Measurements from ENCODE around the gene NDUFC2. TPM values are rescaled to one million over a fixed set of nuclear protein-coding genes. Genes with fewer than 3 reads are reported as not detected.
A peak's percentile ranks its signal among the peaks of the same experiment; 100 is the strongest.

NDUFC2 gene
- polyA plus RNA-seq, 1 donor from 2014 or later: 269 TPM

DNA sequence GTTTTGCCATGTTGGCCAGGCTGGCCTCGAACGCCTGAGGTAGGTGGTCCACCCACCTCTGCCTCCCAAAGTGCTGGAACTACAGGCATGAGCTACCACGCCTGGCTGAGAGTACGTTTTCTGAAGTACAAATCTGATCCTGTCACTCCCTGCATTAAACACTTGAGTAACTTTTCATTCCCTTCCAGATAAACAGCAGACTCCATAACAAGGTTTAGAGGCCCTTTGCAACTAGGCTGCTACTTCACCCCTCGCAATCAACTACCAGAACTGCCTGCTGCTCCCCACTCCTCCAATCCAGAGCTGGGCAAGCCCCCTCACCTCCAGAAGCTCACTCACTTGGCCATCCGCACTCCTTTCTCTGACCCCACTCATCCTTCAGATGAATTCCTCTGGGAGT is 58.1 kb downstream of the NDUFC2 start:
- Histone ChIP-seq H3K4me2 (ENCODE audit: low read length) (no peak overlapping the region), H4K20me1 (ENCODE audit: insufficient read depth) (no peaks in the 10 kb centered on the region), H3K79me2 (replicated peaks; ENCODE audit: insufficient read depth, low read length) (no peaks in the 10 kb centered on the region), H3F3A (ENCODE audit: insufficient read depth, low read length, poor library complexity, severe bottlenecking) (no peaks in the 10 kb centered on the region), H3K27ac (ENCODE audit: low read length) (no peak overlapping the region), H3K9ac (ENCODE audit: low read length) (no peak overlapping the region), H3K36me3 (ENCODE audit: insufficient read depth, low read length) (no peaks in the 10 kb centered on the region), H3K27me3 (ENCODE audit: insufficient read depth, low read depth, low read length) (peaks cover 10% of the 10 kb centered on the region), H3K9me3 (ENCODE audit: low read length) (no peaks in the 10 kb centered on the region), H3K4me3 (ENCODE audit: low read length) (no peak overlapping the region), H2AFZ (ENCODE audit: low read depth, low read length) (no peak overlapping the region), H3K9me2 (ENCODE audit: insufficient read depth, low read length) (no peaks in the 10 kb centered on the region)
- no peak for TF ChIP-seq RAD21 (conservative IDR thresholded peaks at IDR 0.05)
- no peak for TF ChIP-seq SMC3 (conservative IDR thresholded peaks at IDR 0.05; ENCODE audit: poor library complexity)
- TF ChIP-seq EP300 (conservative IDR thresholded peaks at IDR 0.05; ENCODE audit: poor library complexity, severe bottlenecking): no peak

DNA sequence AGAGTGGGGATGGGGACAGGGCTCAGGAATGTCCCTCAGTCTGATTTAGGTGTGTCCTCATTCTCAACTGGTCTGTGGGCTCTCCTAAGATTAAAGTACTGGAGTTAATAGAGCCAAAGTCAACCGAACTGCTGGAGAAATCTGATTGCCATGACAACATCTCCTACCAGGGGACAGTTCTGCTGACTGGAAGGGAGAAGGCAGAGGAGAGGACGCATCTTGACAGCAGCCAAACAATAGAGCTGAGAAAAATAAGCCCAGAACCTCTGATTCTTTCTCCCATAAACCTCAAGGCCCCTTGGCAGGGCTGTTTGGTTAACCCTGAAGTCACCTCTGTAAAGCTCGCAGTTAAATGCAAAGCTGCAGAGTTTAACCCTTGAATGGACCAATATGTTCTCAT is 59.4 kb downstream of the NDUFC2 start:
- H3K4me3 ChIP-seq (ENCODE audit: low read length): peak overlapping the region; percentile 40
- no peaks in the 10 kb centered on the region for H3K9me2 ChIP-seq (ENCODE audit: insufficient read depth, low read length)
- TF ChIP-seq SMC3 (conservative IDR thresholded peaks at IDR 0.05; ENCODE audit: poor library complexity) (peak; percentile 43), POLR2AphosphoS5 (IDR thresholded peaks at IDR 0.05) (no peak), EP300 (conservative IDR thresholded peaks at IDR 0.05; ENCODE audit: poor library complexity, severe bottlenecking) (peak; percentile 62), TAF1 (IDR thresholded peaks at IDR 0.05; ENCODE audit: low read depth) (no peak), MXI1 (conservative IDR thresholded peaks at IDR 0.05; ENCODE audit: poor library complexity, severe bottlenecking) (no peak), RAD21 (conservative IDR thresholded peaks at IDR 0.05) (no peak), EZH2 (IDR thresholded peaks at IDR 0.05; ENCODE audit: borderline replicate concordance, insufficient read depth, low read length, poor library complexity, severe bottlenecking) (no peak)
- TF ChIP-seq, protein P1, sequence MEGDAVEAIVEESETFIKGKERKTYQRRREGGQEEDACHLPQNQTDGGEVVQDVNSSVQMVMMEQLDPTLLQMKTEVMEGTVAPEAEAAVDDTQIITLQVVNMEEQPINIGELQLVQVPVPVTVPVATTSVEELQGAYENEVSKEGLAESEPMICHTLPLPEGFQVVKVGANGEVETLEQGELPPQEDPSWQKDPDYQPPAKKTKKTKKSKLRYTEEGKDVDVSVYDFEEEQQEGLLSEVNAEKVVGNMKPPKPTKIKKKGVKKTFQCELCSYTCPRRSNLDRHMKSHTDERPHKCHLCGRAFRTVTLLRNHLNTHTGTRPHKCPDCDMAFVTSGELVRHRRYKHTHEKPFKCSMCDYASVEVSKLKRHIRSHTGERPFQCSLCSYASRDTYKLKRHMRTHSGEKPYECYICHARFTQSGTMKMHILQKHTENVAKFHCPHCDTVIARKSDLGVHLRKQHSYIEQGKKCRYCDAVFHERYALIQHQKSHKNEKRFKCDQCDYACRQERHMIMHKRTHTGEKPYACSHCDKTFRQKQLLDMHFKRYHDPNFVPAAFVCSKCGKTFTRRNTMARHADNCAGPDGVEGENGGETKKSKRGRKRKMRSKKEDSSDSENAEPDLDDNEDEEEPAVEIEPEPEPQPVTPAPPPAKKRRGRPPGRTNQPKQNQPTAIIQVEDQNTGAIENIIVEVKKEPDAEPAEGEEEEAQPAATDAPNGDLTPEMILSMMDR (IDR thresholded peaks at IDR 0.05; ENCODE audit: poor library complexity, severe bottlenecking): no peak
- TF ChIP-seq, protein P2, sequence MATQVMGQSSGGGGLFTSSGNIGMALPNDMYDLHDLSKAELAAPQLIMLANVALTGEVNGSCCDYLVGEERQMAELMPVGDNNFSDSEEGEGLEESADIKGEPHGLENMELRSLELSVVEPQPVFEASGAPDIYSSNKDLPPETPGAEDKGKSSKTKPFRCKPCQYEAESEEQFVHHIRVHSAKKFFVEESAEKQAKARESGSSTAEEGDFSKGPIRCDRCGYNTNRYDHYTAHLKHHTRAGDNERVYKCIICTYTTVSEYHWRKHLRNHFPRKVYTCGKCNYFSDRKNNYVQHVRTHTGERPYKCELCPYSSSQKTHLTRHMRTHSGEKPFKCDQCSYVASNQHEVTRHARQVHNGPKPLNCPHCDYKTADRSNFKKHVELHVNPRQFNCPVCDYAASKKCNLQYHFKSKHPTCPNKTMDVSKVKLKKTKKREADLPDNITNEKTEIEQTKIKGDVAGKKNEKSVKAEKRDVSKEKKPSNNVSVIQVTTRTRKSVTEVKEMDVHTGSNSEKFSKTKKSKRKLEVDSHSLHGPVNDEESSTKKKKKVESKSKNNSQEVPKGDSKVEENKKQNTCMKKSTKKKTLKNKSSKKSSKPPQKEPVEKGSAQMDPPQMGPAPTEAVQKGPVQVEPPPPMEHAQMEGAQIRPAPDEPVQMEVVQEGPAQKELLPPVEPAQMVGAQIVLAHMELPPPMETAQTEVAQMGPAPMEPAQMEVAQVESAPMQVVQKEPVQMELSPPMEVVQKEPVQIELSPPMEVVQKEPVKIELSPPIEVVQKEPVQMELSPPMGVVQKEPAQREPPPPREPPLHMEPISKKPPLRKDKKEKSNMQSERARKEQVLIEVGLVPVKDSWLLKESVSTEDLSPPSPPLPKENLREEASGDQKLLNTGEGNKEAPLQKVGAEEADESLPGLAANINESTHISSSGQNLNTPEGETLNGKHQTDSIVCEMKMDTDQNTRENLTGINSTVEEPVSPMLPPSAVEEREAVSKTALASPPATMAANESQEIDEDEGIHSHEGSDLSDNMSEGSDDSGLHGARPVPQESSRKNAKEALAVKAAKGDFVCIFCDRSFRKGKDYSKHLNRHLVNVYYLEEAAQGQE (IDR thresholded peaks at IDR 0.05; ENCODE audit: borderline replicate concordance): peak; percentile 53
- no peaks in the 10 kb centered on the region for H4K20me1 ChIP-seq (ENCODE audit: insufficient read depth)
- no peaks in the 10 kb centered on the region for H3K79me2 ChIP-seq (replicated peaks; ENCODE audit: insufficient read depth, low read length)
- no peaks in the 10 kb centered on the region for H3K36me3 ChIP-seq (ENCODE audit: insufficient read depth, low read length)
- no peaks in the 10 kb centered on the region for H3K9me3 ChIP-seq (ENCODE audit: low read length)
- no peaks in the 10 kb centered on the region for H3F3A ChIP-seq (ENCODE audit: insufficient read depth, low read length, poor library complexity, severe bottlenecking)
- H3K4me2 ChIP-seq (ENCODE audit: low read length): peak overlapping the region; percentile 61
- H3K27me3 ChIP-seq (ENCODE audit: insufficient read depth, low read depth, low read length): peaks cover 10% of the 10 kb centered on the region
- H3K9ac ChIP-seq (ENCODE audit: low read length): peak overlapping the region; percentile 49
- H3K27ac ChIP-seq (ENCODE audit: low read length): peak overlapping the region; percentile 81
- H2AFZ ChIP-seq (ENCODE audit: low read depth, low read length): peak overlapping the region; percentile 52
